GM21786 (cell line): ENCODE measurements around the gene KLF13.

ENCODE experiments used
- ATAC-seq: cut with Tn5 transposase; IDR thresholded peaks from one replicate; pipeline ENCODE4 v1.9.1; 2021; ENCODE audit not compliant: unreplicated experiment

The KLF13 gene

DNA sequence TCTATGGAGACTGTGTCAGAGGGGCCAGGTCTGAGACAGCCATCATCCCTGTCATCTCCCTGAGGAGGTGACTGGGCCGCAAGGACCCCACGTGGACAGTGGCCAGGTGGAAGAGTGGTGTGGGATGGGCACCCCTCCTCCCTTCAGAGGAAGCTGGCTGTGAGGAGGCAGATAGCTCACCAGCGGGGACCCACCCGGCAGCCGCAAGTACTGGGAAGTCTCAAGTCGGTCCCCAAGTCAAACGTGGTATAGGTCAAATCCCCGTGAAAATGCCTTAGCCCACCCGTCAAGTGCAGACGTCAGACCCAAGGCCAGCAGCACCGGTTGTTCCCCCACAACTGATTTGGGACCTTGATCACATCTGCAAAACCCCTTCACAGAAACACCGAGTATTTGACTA lies 12.3 kb upstream of the KLF13 start:
- ATAC-seq, result no peak

DNA sequence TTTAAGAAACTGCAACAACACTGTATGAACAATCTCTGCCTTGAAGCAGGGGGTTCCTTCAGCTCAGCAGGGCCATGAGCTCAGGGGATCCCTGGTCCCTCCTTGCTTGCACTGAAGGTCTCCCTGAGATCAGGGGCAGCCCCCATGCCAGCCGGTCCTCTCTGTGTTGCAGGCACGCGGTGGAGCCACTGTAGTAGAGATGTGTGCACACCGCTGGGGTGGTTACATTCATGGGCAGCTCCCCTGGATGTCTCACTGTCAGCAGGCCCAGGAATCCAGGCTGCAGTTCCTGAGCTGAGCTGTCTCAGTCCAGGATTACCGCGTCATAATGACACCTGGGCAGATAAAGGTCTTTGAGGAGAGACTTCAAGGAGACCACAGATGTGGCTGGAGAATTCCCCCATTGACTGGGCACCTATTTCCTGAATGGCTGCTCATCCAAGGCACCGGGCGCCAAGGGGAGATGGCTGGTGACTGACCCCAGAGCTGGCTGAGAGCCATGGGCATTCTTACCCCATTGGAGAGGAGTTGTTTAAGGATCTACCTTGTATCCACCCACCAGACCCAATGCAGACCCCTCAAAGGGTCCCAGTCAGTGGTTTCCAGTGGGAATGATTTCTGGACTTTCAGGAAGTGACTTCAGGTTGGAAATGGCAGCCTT lies 10.4 kb upstream of the KLF13 start:
- no peak for ATAC-seq

GRCh38 chr15:31317017-31317416 lies 9.6 kb upstream of the KLF13 start:
- ATAC-seq, result no peak

DNA sequence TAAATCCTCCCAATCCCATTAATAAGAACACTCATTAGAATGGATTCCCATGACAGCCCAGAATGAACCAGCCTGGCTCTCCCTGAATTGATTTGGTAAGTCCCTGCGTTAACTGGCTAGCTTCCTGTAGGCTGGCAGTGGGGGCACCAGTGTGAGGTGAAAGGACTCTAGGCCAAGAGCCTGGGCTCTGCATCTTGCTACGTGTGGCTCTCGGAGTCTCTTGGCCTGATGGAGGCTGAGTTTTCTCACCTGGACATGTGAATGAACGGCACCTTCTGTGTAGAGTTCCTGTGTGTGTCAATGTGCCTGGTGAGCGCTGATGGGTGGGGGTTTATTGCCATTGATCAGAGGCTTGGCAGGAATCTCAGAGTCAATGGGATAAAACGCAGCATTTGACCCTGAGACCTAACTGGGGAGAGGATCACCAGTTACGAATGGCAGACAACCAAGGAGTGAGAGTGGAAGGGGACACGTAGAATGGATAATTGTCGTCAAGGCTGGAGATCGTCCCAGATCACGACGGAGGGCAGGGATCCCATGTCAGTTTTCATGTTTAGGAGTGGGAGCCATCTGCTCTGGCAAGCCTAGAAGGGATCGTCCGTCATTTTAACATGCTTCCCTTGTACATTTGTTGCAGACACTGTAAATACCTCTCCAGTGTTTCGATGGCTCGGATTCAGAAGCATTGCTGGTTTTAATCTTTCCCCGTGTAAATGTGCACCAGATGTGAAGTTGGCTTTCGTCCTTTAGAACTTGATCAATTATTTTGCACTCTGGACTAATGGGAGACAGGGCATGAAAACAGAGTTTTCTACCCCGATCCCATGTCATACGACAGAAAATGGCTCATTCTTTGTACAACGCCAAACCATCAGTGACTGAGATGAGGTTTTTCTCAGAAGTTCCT lies 9.0 kb upstream of the KLF13 start:
- ATAC-seq, result no peak

GRCh38 chr15:31318429-31318828 lies 8.2 kb upstream of the KLF13 start:
- no peak for ATAC-seq

DNA sequence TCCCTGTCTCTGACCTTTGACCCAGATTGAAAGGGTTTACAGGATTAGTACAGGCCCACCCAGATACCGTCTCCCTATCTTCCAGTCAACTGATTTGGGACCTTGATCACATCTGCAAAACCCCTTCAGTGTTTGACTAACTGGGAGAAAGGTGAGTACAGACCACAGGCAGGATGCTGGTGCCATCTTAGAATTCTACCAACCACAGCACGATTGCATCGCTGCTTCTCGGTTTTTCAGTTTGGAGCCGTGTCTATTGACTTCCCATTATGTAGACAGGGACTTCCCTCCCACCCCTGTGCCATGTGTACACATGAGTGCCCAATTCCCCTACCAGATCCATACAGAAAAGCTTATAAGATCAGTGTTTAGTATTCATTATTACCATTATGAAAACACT lies 6.6 kb upstream of the KLF13 start:
- no peak for ATAC-seq

GRCh38 chr15:31321418-31321817 lies 5.2 kb upstream of the KLF13 start:
- no peak for ATAC-seq

DNA sequence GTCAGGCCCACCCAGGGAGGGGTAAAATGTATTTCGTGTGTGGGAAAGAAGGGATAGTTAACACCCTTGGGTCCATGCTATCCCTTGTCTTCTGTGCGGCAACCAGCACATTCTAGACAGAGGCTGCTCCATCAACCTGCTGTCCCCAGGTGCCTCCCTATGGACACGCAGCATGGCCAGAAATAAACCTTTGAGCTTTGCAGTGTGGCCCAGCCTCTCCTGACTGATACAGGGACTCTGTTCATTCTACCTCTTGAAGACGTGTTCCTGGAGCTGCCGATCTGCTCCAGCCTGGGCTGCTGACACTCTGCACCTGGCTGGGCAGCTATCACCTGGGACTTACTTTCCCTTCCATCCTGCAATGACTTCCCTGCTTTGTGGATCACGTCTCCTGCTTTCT lies 4.1 kb upstream of the KLF13 start:
- ATAC-seq, result no peak

GRCh38 chr15:31323627-31324026 lies 3.0 kb upstream of the KLF13 start:
- ATAC-seq, result no peak

- ATAC-seq, result no peak
Measured at GRCh38 chr15:31324186-31324585, 2.4 kb upstream of the KLF13 start.

DNA sequence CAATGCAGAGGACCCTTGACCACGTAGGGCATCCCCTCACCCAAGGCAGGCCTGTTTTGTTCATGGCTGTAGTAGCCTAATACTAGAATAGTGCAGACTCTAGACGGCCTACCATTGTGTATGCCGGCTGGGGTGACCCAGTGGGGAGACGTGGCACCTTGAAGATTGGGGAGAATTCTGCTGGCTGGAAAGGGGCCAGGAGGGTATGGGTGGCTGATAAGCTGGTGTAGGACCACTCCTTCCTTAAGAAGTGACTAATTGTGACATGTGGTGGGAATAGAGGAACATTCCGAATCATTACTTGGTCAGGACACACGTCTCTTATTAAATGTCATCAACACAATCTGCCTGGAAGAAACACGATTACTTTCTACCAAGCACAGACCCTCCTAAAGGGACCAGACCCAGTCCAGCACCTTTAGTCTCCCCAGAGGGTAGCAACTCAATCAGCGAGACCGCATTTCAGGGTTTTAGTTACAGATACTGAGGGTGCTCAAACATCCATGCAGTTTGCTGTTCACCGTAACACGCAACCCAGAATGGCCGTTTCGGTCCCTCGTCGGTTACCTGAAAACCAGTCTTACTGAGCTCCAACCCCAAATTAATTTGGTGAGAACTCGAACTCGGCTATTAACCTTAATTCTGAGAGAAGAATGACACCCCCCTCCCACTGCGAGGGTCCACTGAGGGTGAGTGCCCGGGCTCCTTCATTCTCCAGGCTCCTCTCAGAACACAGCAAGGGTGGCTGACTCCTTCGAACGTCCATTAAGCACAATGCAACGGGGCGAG lies 1.6 kb upstream of the KLF13 start:
- no peak for ATAC-seq

DNA sequence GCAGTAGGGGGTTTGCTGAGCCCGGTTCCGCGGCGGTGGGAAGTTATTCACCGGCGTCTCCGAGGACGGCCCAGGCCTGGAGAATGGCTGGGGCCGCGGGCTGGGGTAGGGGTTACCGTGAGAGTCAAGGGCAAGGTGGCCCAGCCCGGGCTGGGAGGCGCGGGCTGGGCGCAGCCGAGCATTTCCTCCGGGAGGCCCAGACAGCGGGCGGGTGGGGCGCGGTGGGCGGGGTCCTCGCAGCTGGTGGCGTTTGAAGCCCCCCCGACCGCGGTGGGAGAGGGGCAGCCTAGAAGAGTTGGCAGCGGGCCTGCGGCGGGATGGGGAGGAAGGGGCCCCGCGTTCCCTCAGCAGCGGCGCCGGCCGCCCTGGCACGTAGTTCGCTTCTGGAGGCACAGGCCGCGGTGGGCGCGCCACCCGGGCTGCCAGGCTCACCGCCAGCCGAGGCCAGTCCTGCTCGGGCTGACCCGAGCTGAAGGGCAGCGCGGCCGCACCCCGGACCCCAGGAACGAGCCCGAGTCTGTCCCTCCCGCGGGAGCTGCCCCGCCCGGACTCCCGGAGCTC lies 960 bp upstream of the KLF13 start:
- ATAC-seq, result no peak

- peak; percentile 11 for ATAC-seq
Measured at GRCh38 chr15:31326875-31327668, 437 bp downstream of the KLF13 start.

DNA sequence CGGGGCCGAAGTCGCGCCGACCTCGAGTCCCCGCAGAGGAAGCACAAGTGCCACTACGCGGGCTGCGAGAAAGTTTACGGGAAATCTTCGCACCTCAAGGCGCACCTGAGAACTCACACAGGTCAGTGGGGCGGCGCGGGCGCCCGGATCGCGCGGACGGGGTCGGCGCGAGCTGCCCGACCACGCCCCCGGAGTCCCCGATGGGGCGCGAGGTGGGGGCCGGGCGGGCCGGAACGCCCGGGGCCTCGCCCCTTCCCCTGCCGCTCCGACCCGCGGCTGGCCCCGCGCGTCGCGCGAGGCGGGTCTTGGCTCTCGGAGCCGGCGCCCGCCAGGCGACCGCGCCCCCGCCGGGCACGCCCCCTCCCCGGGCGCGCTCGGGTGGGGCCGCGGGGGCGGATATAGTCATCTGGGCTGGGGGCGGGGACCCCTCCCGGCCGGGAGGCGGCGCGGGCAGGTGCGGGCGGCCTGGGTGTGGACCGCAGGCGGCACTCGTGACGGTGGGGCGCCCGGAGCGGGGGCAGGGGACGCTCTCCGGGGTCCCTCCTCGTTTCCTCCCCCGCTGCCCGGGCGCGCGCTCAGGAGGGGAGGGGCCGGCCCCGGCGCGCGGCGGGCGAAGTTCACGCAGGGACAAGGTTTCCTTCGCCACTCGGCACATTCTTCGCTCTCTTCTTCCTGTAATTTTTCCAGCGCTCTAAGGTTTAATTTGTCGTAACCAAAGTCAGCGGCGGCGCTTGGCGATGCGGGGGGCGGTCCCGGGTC lies 1.2 kb downstream of the KLF13 start:
- ATAC-seq, result no peak

GRCh38 chr15:31328428-31328968 lies 1.9 kb downstream of the KLF13 start:
- no peak for ATAC-seq

DNA sequence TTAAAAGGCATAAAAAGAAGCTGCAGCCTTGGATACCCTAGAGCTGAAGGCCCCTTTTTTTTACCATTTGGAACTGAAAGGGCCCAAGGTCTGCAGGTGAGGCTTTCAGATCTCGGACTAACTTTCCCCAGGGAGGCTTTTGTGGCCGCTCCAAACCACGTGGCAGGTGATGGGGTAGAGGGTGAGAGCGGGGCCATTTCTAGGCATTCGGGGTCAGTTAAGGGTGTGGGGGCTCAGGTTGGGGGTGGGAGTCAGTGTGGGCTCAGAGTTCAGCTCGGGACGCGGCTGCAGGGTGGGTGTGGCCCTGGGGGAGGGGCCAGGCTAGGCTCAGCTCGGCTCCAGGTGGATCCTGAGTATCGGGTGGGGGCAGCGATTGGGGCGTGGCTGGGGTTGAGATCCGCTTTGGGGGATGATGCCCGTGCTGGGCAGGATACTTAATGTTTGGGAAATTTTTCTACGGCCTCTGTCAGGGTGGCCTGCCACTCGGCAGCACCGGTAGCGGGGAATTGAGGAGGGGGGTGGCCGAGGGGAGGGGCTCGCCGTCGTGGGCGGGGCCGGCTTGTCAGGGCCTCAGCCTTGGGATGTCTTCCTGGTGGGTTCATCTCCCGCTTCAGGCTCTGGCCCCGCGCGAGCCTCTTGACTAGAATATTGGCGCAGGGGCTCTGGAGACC lies 2.5 kb downstream of the KLF13 start:
- ATAC-seq, result no peak

GRCh38 chr15:31329640-31330010 lies 3.0 kb downstream of the KLF13 start:
- ATAC-seq, result no peak

- ATAC-seq, result no peak
Measured at GRCh38 chr15:31330111-31330785, 3.6 kb downstream of the KLF13 start.

DNA sequence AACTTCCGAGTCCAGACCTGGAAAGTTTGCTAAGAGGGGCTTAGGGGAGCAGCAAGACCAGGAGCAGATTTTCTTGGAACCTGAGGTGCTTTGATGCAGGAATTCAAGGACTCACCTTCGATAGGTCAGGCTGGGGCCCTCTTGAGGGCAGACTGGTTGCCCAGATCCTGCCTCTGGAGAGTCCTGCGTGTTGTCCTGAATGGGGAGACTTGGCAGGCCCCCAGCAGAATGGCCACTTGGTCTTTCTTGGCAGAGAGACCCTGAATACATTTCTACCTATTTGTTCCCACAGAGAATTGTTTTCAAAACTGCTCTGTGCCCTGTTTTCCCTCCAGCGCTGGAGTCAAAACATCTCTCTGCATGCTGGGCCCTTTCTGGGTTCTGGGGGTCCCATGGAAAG lies 4.2 kb downstream of the KLF13 start:
- ATAC-seq, result no peak
